HEK293T (cell line): ENCODE results near the gene BEAN1.

Experiments
- ARNT ChIP-seq: fragments of 450-650 bp; IDR thresholded peaks from 2 replicates; pipeline ENCODE4 v1.6.1; 2017; ENCODE audit warnings: mild to moderate bottlenecking
- BHLHE40 ChIP-seq: fragments of 450-650 bp; IDR thresholded peaks from 2 replicates; pipeline ENCODE4 v1.6.1; 2016; ENCODE audit warnings: mild to moderate bottlenecking, moderate library complexity, borderline replicate concordance
- CTBP1 ChIP-seq: fragments of 450-650 bp; IDR thresholded peaks from 2 replicates; pipeline ENCODE4 v1.6.1; 2016; ENCODE audit warnings: borderline replicate concordance
- ELF4 ChIP-seq: fragments of 450-650 bp; IDR thresholded peaks from 2 replicates; pipeline ENCODE4 v1.6.1; 2017; ENCODE audit warnings: antibody characterized with exemption
- FOXA1 ChIP-seq: fragments of 450-650 bp; IDR thresholded peaks from 2 replicates; pipeline ENCODE4 v1.6.1; 2016; ENCODE audit warnings: mild to moderate bottlenecking
- FOXK2 ChIP-seq: fragments of 450-650 bp; IDR thresholded peaks from 2 replicates; pipeline ENCODE4 v1.6.1; 2016; ENCODE audit warnings: mild to moderate bottlenecking
- FOXM1 ChIP-seq: fragments of 450-650 bp; IDR thresholded peaks from 2 replicates; pipeline ENCODE4 v1.6.1; 2017; ENCODE audit warnings: mild to moderate bottlenecking, borderline replicate concordance
- HDGF ChIP-seq: fragments of 450-650 bp; IDR thresholded peaks from 2 replicates; pipeline ENCODE4 v1.6.1; 2017; ENCODE audit warnings: antibody characterized with exemption, borderline replicate concordance
- NFRKB ChIP-seq: fragments of 450-650 bp; IDR thresholded peaks from 2 replicates; pipeline ENCODE4 v1.6.1; 2016; ENCODE audit warnings: mild to moderate bottlenecking, moderate library complexity
- SP1 ChIP-seq: fragments of 450-650 bp; IDR thresholded peaks from 2 replicates; pipeline ENCODE4 v1.6.1; 2017
- SUZ12 ChIP-seq: fragments of 450-650 bp; IDR thresholded peaks from 2 replicates; pipeline ENCODE4 v1.6.1; 2016; ENCODE audit warnings: mild to moderate bottlenecking
- TARDBP ChIP-seq: fragments of 450-650 bp; IDR thresholded peaks from 2 replicates; pipeline ENCODE4 v1.6.1; 2016
- ZNF384 ChIP-seq: fragments of 450-650 bp; IDR thresholded peaks from 2 replicates; pipeline ENCODE4 v1.6.1; 2016
- TF ChIP-seq, protein P1 (sequence below): fragments of 450-650 bp; IDR thresholded peaks from 2 replicates; pipeline ENCODE4 v1.6.1; 2016

GRCh38 chr16:66502020-66502913 lies 75.2 kb downstream of the BEAN1 start:
- TF ChIP-seq CTBP1 = no peak
- no peak for TF ChIP-seq TARDBP
- TF ChIP-seq, protein P1, sequence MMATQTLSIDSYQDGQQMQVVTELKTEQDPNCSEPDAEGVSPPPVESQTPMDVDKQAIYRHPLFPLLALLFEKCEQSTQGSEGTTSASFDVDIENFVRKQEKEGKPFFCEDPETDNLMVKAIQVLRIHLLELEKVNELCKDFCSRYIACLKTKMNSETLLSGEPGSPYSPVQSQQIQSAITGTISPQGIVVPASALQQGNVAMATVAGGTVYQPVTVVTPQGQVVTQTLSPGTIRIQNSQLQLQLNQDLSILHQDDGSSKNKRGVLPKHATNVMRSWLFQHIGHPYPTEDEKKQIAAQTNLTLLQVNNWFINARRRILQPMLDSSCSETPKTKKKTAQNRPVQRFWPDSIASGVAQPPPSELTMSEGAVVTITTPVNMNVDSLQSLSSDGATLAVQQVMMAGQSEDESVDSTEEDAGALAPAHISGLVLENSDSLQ = no peak
- TF ChIP-seq FOXM1 = no peak
- TF ChIP-seq ARNT = no peak
- no peak for TF ChIP-seq FOXA1
- TF ChIP-seq ELF4 = no peak
- no peak for TF ChIP-seq SP1
- TF ChIP-seq FOXK2 = no peak
- no peak for TF ChIP-seq NFRKB
- no peak for TF ChIP-seq ZNF384
- TF ChIP-seq HDGF = no peak
- TF ChIP-seq SUZ12 = no peak
- TF ChIP-seq BHLHE40 = no peak
